Fibroblast of skin of abdomen (primary cell): ENCODE measurements around the gene UVRAG.
"Not testable (repeated sequence)": the region's sequence is repeated elsewhere in the genome, so short reads cannot be mapped to it uniquely, and the experiment has no call there.

Experiments
- DNase-seq: peaks from one replicate; pipeline ENCODE4 v3.0.0-alpha.2; 2013

The UVRAG gene

GRCh38 chr11:76033699-76034098, 218.7 kb downstream of the UVRAG start:
- no peak for DNase-seq

- DNase-seq, result no peak
Measured at GRCh38 chr11:76035020-76035419, 220.0 kb downstream of the UVRAG start.

- no peak for DNase-seq
Measured at GRCh38 chr11:76038608-76039007, 223.6 kb downstream of the UVRAG start.

- DNase-seq, result no peak
Measured at GRCh38 chr11:76041208-76041607, 226.2 kb downstream of the UVRAG start.

- no peak for DNase-seq
Measured at GRCh38 chr11:76044750-76045320, 229.8 kb downstream of the UVRAG start.

GRCh38 chr11:76047231-76047630, 232.2 kb downstream of the UVRAG start:
- no peak for DNase-seq

- no peak for DNase-seq
Measured at GRCh38 chr11:76047766-76048165, 232.8 kb downstream of the UVRAG start.

GRCh38 chr11:76048763-76049162, 233.8 kb downstream of the UVRAG start:
- DNase-seq, result no peak

- peak; percentile 70 for DNase-seq
Measured at GRCh38 chr11:76049511-76049910, 234.5 kb downstream of the UVRAG start.

GRCh38 chr11:76051937-76052336, 236.9 kb downstream of the UVRAG start:
- DNase-seq, result no peak

- no peak for DNase-seq
Measured at GRCh38 chr11:76054330-76054729, 239.3 kb downstream of the UVRAG start.

GRCh38 chr11:76056876-76057275, 241.9 kb downstream of the UVRAG start:
- DNase-seq, result no peak

GRCh38 chr11:76060475-76061036, 245.5 kb downstream of the UVRAG start:
- DNase-seq, result not testable (repeated sequence)

- DNase-seq, result no peak
Measured at GRCh38 chr11:76062733-76063132, 247.7 kb downstream of the UVRAG start.

GRCh38 chr11:76064192-76064591, 249.2 kb downstream of the UVRAG start:
- DNase-seq, result no peak

- DNase-seq, result no peak
Measured at GRCh38 chr11:76067099-76067498, 252.1 kb downstream of the UVRAG start.

- DNase-seq, result no peak
Measured at GRCh38 chr11:76069001-76069400, 254.0 kb downstream of the UVRAG start.

GRCh38 chr11:76071090-76071489, 256.1 kb downstream of the UVRAG start:
- DNase-seq, result no peak

- peak; percentile 78 for DNase-seq
Measured at GRCh38 chr11:76073724-76074123, 258.7 kb downstream of the UVRAG start.

GRCh38 chr11:76074148-76075095, 259.4 kb downstream of the UVRAG start:
- DNase-seq, result peak; percentile 69

- peak; percentile 50 for DNase-seq
Measured at GRCh38 chr11:76075716-76076115, 260.7 kb downstream of the UVRAG start.

GRCh38 chr11:76076253-76076652, 261.2 kb downstream of the UVRAG start:
- not testable (repeated sequence) for DNase-seq

GRCh38 chr11:76076749-76077148, 261.7 kb downstream of the UVRAG start:
- DNase-seq, result no peak
